ENCODE measurements around the gene AIG1.

DNA sequence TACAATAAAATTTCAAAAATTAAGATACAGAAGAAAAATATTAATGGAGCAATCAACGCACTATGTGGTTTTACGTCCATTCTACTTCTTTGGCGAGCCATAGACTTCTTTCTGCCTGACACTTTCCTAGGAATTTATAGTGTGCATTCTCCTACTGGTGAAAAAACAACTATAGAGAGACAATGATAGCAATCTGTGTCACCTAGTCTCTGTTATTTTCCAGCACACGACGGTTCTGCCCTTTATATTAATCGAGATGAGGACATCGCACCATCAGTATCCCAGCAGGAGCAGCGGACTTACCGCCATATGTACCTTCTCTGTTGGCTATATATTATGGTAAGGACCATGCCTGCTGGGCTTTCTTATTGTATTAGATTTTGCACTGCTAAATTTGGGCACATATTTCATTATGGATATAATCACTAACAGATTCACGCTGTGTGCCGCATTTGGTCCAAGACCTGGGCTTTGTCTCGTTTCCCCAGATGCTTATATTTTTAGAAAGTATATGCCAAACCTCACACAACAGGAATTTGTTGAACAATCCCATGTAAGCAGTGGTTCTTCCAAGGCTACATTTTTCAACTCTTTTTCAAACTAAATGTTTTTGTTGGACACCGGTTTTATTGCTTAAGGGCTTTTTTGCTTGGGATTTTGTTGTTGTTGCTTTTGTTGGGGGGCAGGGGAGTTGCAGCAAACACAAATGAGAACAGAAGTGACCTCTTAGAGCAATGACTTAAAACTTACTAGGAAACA lies 223.4 kb downstream of the AIG1 start:
- TF ChIP-seq EZH2 (IDR thresholded peaks at IDR 0.05; ENCODE audit: insufficient read depth, poor library complexity, severe bottlenecking), result no peak
- no peak for TF ChIP-seq EZH2phosphoT487 (IDR thresholded peaks at IDR 0.05; ENCODE audit: insufficient read depth, low read depth)

All from GM23248 (cell line).